ENCODE data around the gene GRIN3A. TPM values are rescaled to one million over a fixed set of nuclear protein-coding genes. Genes with fewer than 3 reads are reported as not detected.

GRIN3A gene
- total RNA-seq, 4 donors from 2014 or later, result not detected

GRCh38 chr9:101677861-101678260 is 60.6 kb downstream of the GRIN3A start:
- DNase-seq (ENCODE audit: low spot score), result no peak
- TF ChIP-seq CTCF (IDR thresholded peaks at IDR 0.05), result no peak
- ATAC-seq (ENCODE audit: low FRiP score), result no peak

GRCh38 chr9:101675341-101675740 is 63.1 kb downstream of the GRIN3A start:
- ATAC-seq (ENCODE audit: low FRiP score) (no peak), DNase-seq (ENCODE audit: low spot score) (no peak)
- no peak for TF ChIP-seq CTCF (IDR thresholded peaks at IDR 0.05)

- no peak for DNase-seq (ENCODE audit: low spot score)
- no peak for TF ChIP-seq CTCF (IDR thresholded peaks at IDR 0.05)
- ATAC-seq (ENCODE audit: low FRiP score), result no peak
Measured at GRCh38 chr9:101674165-101674564, 64.3 kb downstream of the GRIN3A start.

GRCh38 chr9:101673642-101674041 is 64.8 kb downstream of the GRIN3A start:
- DNase-seq (ENCODE audit: low spot score), result no peak
- no peak for TF ChIP-seq CTCF (IDR thresholded peaks at IDR 0.05)
- ATAC-seq (ENCODE audit: low FRiP score), result no peak

- no peak for ATAC-seq (ENCODE audit: low FRiP score)
- TF ChIP-seq CTCF (IDR thresholded peaks at IDR 0.05), result no peak
- DNase-seq (ENCODE audit: low spot score), result no peak
Measured at GRCh38 chr9:101671567-101671966, 66.9 kb downstream of the GRIN3A start.

- no peak for TF ChIP-seq CTCF (IDR thresholded peaks at IDR 0.05)
- ATAC-seq (ENCODE audit: low FRiP score), result no peak
- DNase-seq (ENCODE audit: low spot score), result no peak
Measured at GRCh38 chr9:101668421-101668820, 70.0 kb downstream of the GRIN3A start.

- ATAC-seq (ENCODE audit: low FRiP score) (no peak), DNase-seq (ENCODE audit: low spot score) (no peak)
- TF ChIP-seq CTCF (IDR thresholded peaks at IDR 0.05), result no peak
Measured at GRCh38 chr9:101664453-101664852, 74.0 kb downstream of the GRIN3A start.

Measured in omental fat pad (tissue), 4 donors.